Mucosa of rectum (tissue), 2 donors: ENCODE measurements around the gene PBX1.

Experiments used
- H3K27ac ChIP-seq, 2 donors: one replicate each; pipeline ENCODE4 v1.7.0; 2013; ENCODE audit warnings: inconsistent platforms in 2 of 2, low read depth in 2 of 2, low read length in 2 of 2
- H3K27me3 ChIP-seq, 2 donors: one replicate each; pipeline ENCODE4 v1.7.0; 2013; ENCODE audit warnings: low read length in 2 of 2; ENCODE audit not compliant: control insufficient read depth in 2 of 2, insufficient read depth in 2 of 2
- H3K36me3 ChIP-seq, 2 donors: one replicate each; pipeline ENCODE4 v1.7.0; 2013; ENCODE audit warnings: low read length in 2 of 2; ENCODE audit not compliant: control insufficient read depth in 2 of 2, insufficient read depth in 2 of 2
- H3K4me1 ChIP-seq, 2 donors: one replicate each; pipeline ENCODE4 v1.7.0; 2013; ENCODE audit warnings: low read length in 2 of 2, mild to moderate bottlenecking in 1 of 2; ENCODE audit not compliant: control insufficient read depth in 2 of 2, insufficient read depth in 2 of 2
- H3K4me3 ChIP-seq, 2 donors: one replicate each; pipeline ENCODE4 v1.7.0; 2013; ENCODE audit warnings: low read length in 2 of 2
- H3K9ac ChIP-seq, 2 donors: one replicate each; pipeline ENCODE4 v1.7.0; 2013; ENCODE audit warnings: low read length in 2 of 2, low read depth in 1 of 2, mild to moderate bottlenecking in 1 of 2
- H3K9me3 ChIP-seq, 2 donors: one replicate each; pipeline ENCODE4 v1.7.0; 2013; ENCODE audit warnings: low read length in 2 of 2; ENCODE audit not compliant: control insufficient read depth in 2 of 2
- donor health status: healthy.
- donor health status: Normal muscosa, but diverticular disease.

PBX1 gene

GRCh38 chr1:164660412-164660772 lies 101.4 kb downstream of the PBX1 start:
- Histone ChIP-seq H3K27me3 (no peaks in the 10 kb centered on the region), H3K4me3 (peak overlapping the region; percentile 6 to 43), H3K4me1 (peaks cover 25% of the 10 kb centered on the region in 2 donors), H3K9ac (peak overlapping the region in 1 of 2 donors; percentile 28), H3K27ac (peak overlapping the region; percentile 78 to 84), H3K9me3 (no peaks in the 10 kb centered on the region), H3K36me3 (no peaks in the 10 kb centered on the region)

GRCh38 chr1:164660775-164661174 lies 101.8 kb downstream of the PBX1 start:
- Histone ChIP-seq H3K4me3 (no peak overlapping the region), H3K4me1 (peaks cover 25% of the 10 kb centered on the region in 2 donors), H3K36me3 (no peaks in the 10 kb centered on the region), H3K27ac (peak overlapping the region; percentile 78 to 84), H3K27me3 (no peaks in the 10 kb centered on the region), H3K9ac (no peak overlapping the region), H3K9me3 (no peaks in the 10 kb centered on the region)

GRCh38 chr1:164662462-164662861 lies 103.5 kb downstream of the PBX1 start:
- H3K27me3 ChIP-seq: no peaks in the 10 kb centered on the region
- no peak overlapping the region for H3K4me3 ChIP-seq
- no peak overlapping the region for H3K9ac ChIP-seq
- no peaks in the 10 kb centered on the region for H3K9me3 ChIP-seq
- no peaks in the 10 kb centered on the region for H3K36me3 ChIP-seq
- no peak overlapping the region for H3K27ac ChIP-seq
- H3K4me1 ChIP-seq: peaks cover 25 to 27% of the 10 kb centered on the region in 2 donors

GRCh38 chr1:164662955-164663354 lies 104.0 kb downstream of the PBX1 start:
- Histone ChIP-seq H3K4me3 (no peak overlapping the region), H3K9me3 (no peaks in the 10 kb centered on the region), H3K4me1 (peaks cover 25 to 27% of the 10 kb centered on the region in 2 donors), H3K9ac (no peak overlapping the region), H3K27ac (no peak overlapping the region), H3K27me3 (no peaks in the 10 kb centered on the region), H3K36me3 (no peaks in the 10 kb centered on the region)

GRCh38 chr1:164664127-164664526 lies 105.1 kb downstream of the PBX1 start:
- Histone ChIP-seq H3K36me3 (no peaks in the 10 kb centered on the region), H3K27ac (no peak overlapping the region), H3K4me1 (peaks cover 20 to 22% of the 10 kb centered on the region in 2 donors), H3K9me3 (no peaks in the 10 kb centered on the region), H3K9ac (no peak overlapping the region), H3K4me3 (no peak overlapping the region), H3K27me3 (no peaks in the 10 kb centered on the region)

GRCh38 chr1:164667001-164667400 lies 108.0 kb downstream of the PBX1 start:
- H3K27me3 ChIP-seq: no peaks in the 10 kb centered on the region
- no peaks in the 10 kb centered on the region for H3K36me3 ChIP-seq
- no peak overlapping the region for H3K4me3 ChIP-seq
- no peak overlapping the region for H3K27ac ChIP-seq
- H3K9me3 ChIP-seq: no peaks in the 10 kb centered on the region
- peaks cover 1 to 6% of the 10 kb centered on the region in 2 donors for H3K4me1 ChIP-seq
- H3K9ac ChIP-seq: no peak overlapping the region

GRCh38 chr1:164667600-164667999 lies 108.6 kb downstream of the PBX1 start:
- H3K4me1 ChIP-seq: peaks cover 5 to 12% of the 10 kb centered on the region in 2 donors
- no peaks in the 10 kb centered on the region for H3K9me3 ChIP-seq
- H3K4me3 ChIP-seq: no peak overlapping the region
- no peak overlapping the region for H3K27ac ChIP-seq
- H3K36me3 ChIP-seq: no peaks in the 10 kb centered on the region
- H3K27me3 ChIP-seq: no peaks in the 10 kb centered on the region
- H3K9ac ChIP-seq: no peak overlapping the region

- Histone ChIP-seq H3K9ac (no peak overlapping the region), H3K36me3 (no peaks in the 10 kb centered on the region), H3K4me3 (no peak overlapping the region), H3K9me3 (no peaks in the 10 kb centered on the region), H3K4me1 (peaks cover 5 to 13% of the 10 kb centered on the region in 2 donors), H3K27ac (no peak overlapping the region), H3K27me3 (no peaks in the 10 kb centered on the region)
Measured at GRCh38 chr1:164668491-164669400, 109.8 kb downstream of the PBX1 start.

- H3K4me1 ChIP-seq: peaks cover 5 to 15% of the 10 kb centered on the region in 2 donors
- no peak overlapping the region for H3K4me3 ChIP-seq
- H3K9ac ChIP-seq: no peak overlapping the region
- no peak overlapping the region for H3K27ac ChIP-seq
- H3K9me3 ChIP-seq: no peaks in the 10 kb centered on the region
- H3K36me3 ChIP-seq: no peaks in the 10 kb centered on the region
- H3K27me3 ChIP-seq: no peaks in the 10 kb centered on the region
Measured at GRCh38 chr1:164670026-164670425, 111.0 kb downstream of the PBX1 start.

- no peak overlapping the region for H3K27ac ChIP-seq
- peaks cover 5 to 21% of the 10 kb centered on the region in 2 donors for H3K4me1 ChIP-seq
- H3K9ac ChIP-seq: no peak overlapping the region
- H3K9me3 ChIP-seq: no peaks in the 10 kb centered on the region
- no peak overlapping the region for H3K4me3 ChIP-seq
- H3K27me3 ChIP-seq: no peaks in the 10 kb centered on the region
- no peaks in the 10 kb centered on the region for H3K36me3 ChIP-seq
Measured at GRCh38 chr1:164670786-164671185, 111.8 kb downstream of the PBX1 start.
